Neural cell (in vitro differentiated cells): ENCODE results near the gene TFG. TPM values are rescaled to one million over a fixed set of nuclear protein-coding genes. Genes with fewer than 3 reads are reported as not detected.

Experiments
- H2AFZ ChIP-seq: fragments of 200-600, 300-800 bp; sonication (generic), shearing (Covaris generic); 2 replicates; pipeline ENCODE4 v1.6.0; 2014; ENCODE audit warnings: low read depth, mild to moderate bottlenecking, antibody characterized with exemption, low read length, moderate library complexity
- H3F3A ChIP-seq: fragments of 200-600 bp; shearing (Covaris generic); 2 replicates; pipeline ENCODE4 v1.6.1; 2016; ENCODE audit warnings: mild to moderate bottlenecking, moderate library complexity, mixed read lengths, antibody characterized with exemption, low read length; ENCODE audit not compliant: insufficient read depth, poor library complexity, severe bottlenecking
- H3K27ac ChIP-seq: fragments of 200-600, 300-800 bp; sonication (generic), shearing (Covaris generic); 2 replicates; pipeline ENCODE4 v1.5.1; 2014; ENCODE audit warnings: mild to moderate bottlenecking, low read length, moderate library complexity
- H3K27me3 ChIP-seq: fragments of 300-800, 200-600 bp; sonication (generic), shearing (Covaris generic); 2 replicates; pipeline ENCODE4 v1.6.0; 2014; ENCODE audit warnings: mild to moderate bottlenecking, low read depth, low read length, moderate library complexity; ENCODE audit not compliant: insufficient read depth
- H3K36me3 ChIP-seq: fragments of 300-800, 200-600 bp; sonication (generic), shearing (Covaris generic); 2 replicates; pipeline ENCODE4 v1.5.1; 2014; ENCODE audit warnings: mild to moderate bottlenecking, antibody characterized with exemption, low read length, moderate library complexity; ENCODE audit not compliant: insufficient read depth
- H3K4me2 ChIP-seq: fragments of 300-800, 200-600 bp; sonication (generic), shearing (Covaris generic); 2 replicates; pipeline ENCODE4 v1.6.0; 2014; ENCODE audit warnings: mild to moderate bottlenecking, low read length
- H3K4me3 ChIP-seq: fragments of 300-800, 200-600 bp; sonication (generic), shearing (Covaris generic); 2 replicates; pipeline ENCODE4 v1.5.1; 2014; ENCODE audit warnings: mild to moderate bottlenecking, low read length, moderate library complexity
- H3K79me2 ChIP-seq: fragments of 200-600 bp; shearing (Covaris generic); replicated peaks from 2 replicates; pipeline ENCODE4 v1.6.0; 2014; ENCODE audit warnings: mild to moderate bottlenecking, low read length, moderate library complexity; ENCODE audit not compliant: insufficient read depth
- H3K9ac ChIP-seq: fragments of 300-800, 200-600 bp; sonication (generic), shearing (Covaris generic); 2 replicates; pipeline ENCODE4 v1.6.1; 2016; ENCODE audit warnings: mild to moderate bottlenecking, low read length, mixed read lengths
- H3K9me2 ChIP-seq: fragments of 200-600 bp; shearing (Covaris generic); 2 replicates; pipeline ENCODE4 v1.6.1; 2016; ENCODE audit warnings: mild to moderate bottlenecking, low read length, mixed read lengths; ENCODE audit not compliant: insufficient read depth
- H3K9me3 ChIP-seq: fragments of 200-600, 300-800 bp; sonication (generic), shearing (Covaris generic); 2 replicates; pipeline ENCODE4 v1.6.1; 2016; ENCODE audit warnings: mild to moderate bottlenecking, mixed run types, low read length, moderate library complexity, mixed read lengths
- H4K20me1 ChIP-seq: fragments of 200-600 bp; shearing (Covaris generic); 2 replicates; pipeline ENCODE4 v1.6.1; 2016; ENCODE audit warnings: mild to moderate bottlenecking, mixed run types; ENCODE audit not compliant: insufficient read depth
- CTCF ChIP-seq: fragments of 450-650 bp; IDR thresholded peaks from 2 replicates; pipeline ENCODE4 v1.5.1; 2014; ENCODE audit warnings: antibody characterized with exemption, mild to moderate bottlenecking, moderate library complexity; ENCODE audit not compliant: poor library complexity, severe bottlenecking
- EP300 ChIP-seq: fragments of 450-650 bp; conservative IDR thresholded peaks from 2 replicates; pipeline ENCODE4 v1.6.1; 2014; ENCODE audit warnings: antibody characterized with exemption, mild to moderate bottlenecking, moderate library complexity; ENCODE audit not compliant: poor library complexity, severe bottlenecking
- EZH2 ChIP-seq: fragments of 200-600, 300-800 bp; shearing (Covaris generic), sonication (generic); IDR thresholded peaks from 2 replicates; pipeline ENCODE4 v1.6.1; 2014; ENCODE audit warnings: antibody characterized with exemption, low read length, borderline replicate concordance, mild to moderate bottlenecking; ENCODE audit not compliant: insufficient read depth, poor library complexity, severe bottlenecking
- MXI1 ChIP-seq: fragments of 450-650 bp; conservative IDR thresholded peaks from 2 replicates; pipeline ENCODE4 v1.6.1; 2014; ENCODE audit warnings: antibody characterized with exemption, mild to moderate bottlenecking; ENCODE audit not compliant: poor library complexity, severe bottlenecking
- POLR2AphosphoS5 ChIP-seq: IDR thresholded peaks from 2 replicates; pipeline ENCODE4 v1.6.1; 2012
- RAD21 ChIP-seq: fragments of 450-650 bp; conservative IDR thresholded peaks from 2 replicates; pipeline ENCODE4 v1.6.1; 2014; ENCODE audit warnings: antibody characterized with exemption, mild to moderate bottlenecking, moderate library complexity
- REST ChIP-seq: IDR thresholded peaks from 2 replicates; pipeline ENCODE4 v1.6.1; 2012; ENCODE audit warnings: borderline replicate concordance
- SMC3 ChIP-seq: fragments of 450-650 bp; conservative IDR thresholded peaks from 2 replicates; pipeline ENCODE4 v1.6.1; 2014; ENCODE audit warnings: antibody characterized with exemption, mild to moderate bottlenecking, moderate library complexity; ENCODE audit not compliant: poor library complexity
- TAF1 ChIP-seq: IDR thresholded peaks from 2 replicates; pipeline ENCODE4 v1.6.1; 2012; ENCODE audit warnings: low read depth
- polyA plus RNA-seq: library from polyadenylated mRNA; depleted of rRNA; stranded (reverse); fragments of >200 nt; gene quantifications from 2 replicates; pipeline ENCODE4 v1.2.3, GENCODE V29; 2014

TFG gene
- polyA plus RNA-seq, 1 donor from 2014 or later, result 64.6 TPM

GRCh38 chr3:100702980-100703345 is 6.3 kb upstream of the TFG start:
- Histone ChIP-seq H2AFZ (no peak overlapping the region), H3K27me3 (no peaks in the 10 kb centered on the region), H3K27ac (no peak overlapping the region), H3K4me2 (no peak overlapping the region), H3K9ac (no peak overlapping the region), H3K4me3 (no peak overlapping the region), H3K79me2 (no peaks in the 10 kb centered on the region), H3K9me3 (no peaks in the 10 kb centered on the region), H4K20me1 (no peaks in the 10 kb centered on the region), H3K36me3 (no peaks in the 10 kb centered on the region), H3F3A (no peaks in the 10 kb centered on the region), H3K9me2 (no peaks in the 10 kb centered on the region)
- TF ChIP-seq CTCF (no peak), SMC3 (no peak), REST (no peak), POLR2AphosphoS5 (no peak), TAF1 (no peak), EZH2 (no peak), MXI1 (no peak), RAD21 (no peak), EP300 (no peak)

GRCh38 chr3:100703865-100704264 is 5.4 kb upstream of the TFG start:
- Histone ChIP-seq H3K9ac (no peak overlapping the region), H3F3A (peaks cover 3% of the 10 kb centered on the region), H3K79me2 (no peaks in the 10 kb centered on the region), H3K4me2 (no peak overlapping the region), H2AFZ (no peak overlapping the region), H3K4me3 (no peak overlapping the region), H3K9me3 (no peaks in the 10 kb centered on the region), H3K27me3 (no peaks in the 10 kb centered on the region), H4K20me1 (no peaks in the 10 kb centered on the region), H3K27ac (no peak overlapping the region), H3K36me3 (no peaks in the 10 kb centered on the region), H3K9me2 (no peaks in the 10 kb centered on the region)
- no peak for TF ChIP-seq POLR2AphosphoS5
- no peak for TF ChIP-seq TAF1
- no peak for TF ChIP-seq REST
- no peak for TF ChIP-seq RAD21
- TF ChIP-seq MXI1, result no peak
- no peak for TF ChIP-seq EP300
- no peak for TF ChIP-seq EZH2
- TF ChIP-seq CTCF, result no peak
- TF ChIP-seq SMC3, result no peak
